NCI-H187 treated with DMSO at 0.1 percent for 48 hours (cell line): ENCODE data around the gene C1orf53.
"Not testable (repeated sequence)": the region's sequence is repeated elsewhere in the genome, so short reads cannot be mapped to it uniquely, and the experiment has no call there.

ENCODE experiments used
- DNase-seq: peaks from one replicate; lab custom pipeline; 2025; lab: John Stamatoyannopoulos, UW

C1orf53 gene

DNA sequence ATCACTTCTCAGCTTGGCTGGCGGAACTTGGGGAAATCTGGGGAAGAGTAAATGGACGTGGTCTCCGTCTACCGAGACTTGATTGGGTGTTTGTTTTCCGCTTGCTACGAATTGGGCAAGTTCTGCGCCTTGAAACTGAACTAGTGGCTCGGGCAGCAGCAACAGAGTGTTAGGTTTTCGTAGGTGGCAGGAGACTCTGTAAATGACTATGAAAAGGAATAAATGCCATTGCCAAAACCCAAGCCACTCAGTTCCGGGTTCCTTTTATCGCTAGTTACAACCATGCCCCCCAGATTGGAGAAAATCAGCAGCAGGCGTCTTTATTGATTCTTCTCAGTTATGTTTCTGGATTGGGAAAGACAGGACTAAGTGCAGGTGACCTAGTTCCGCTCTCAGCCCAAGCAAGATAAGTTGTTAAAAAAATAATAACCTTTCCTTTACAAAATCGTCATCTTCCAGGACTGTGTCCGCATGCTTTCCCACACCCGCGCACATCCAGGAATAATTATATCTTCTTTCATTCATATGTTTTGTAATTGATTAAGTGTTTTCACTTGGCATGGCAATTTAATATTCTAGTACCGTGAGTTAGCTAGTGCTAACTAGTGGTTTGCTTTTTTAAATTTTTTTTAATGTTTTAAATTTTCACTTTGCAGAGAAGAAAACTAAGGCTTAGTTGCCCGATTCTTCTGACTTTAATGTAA, 18.1 kb downstream of the C1orf53 start:
- no peak for DNase-seq

- no peak for DNase-seq
Measured at GRCh38 chr1:197921235-197922069, 19.0 kb downstream of the C1orf53 start.

DNA sequence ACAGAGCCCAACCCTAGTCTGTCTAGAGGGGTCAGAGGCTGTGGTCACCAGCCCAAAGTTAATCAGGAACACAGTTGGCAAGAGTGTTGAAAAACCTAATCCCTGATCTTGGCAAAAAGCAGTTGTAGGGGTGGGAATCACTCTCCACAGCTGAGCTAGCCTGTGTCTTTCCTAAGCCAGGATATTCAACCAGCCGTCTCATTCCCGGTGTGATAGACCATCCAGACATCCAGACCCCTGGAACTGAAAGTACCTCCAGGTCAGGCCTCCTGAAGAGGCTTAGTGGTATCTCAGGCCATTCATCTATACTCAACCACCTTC, 19.6 kb downstream of the C1orf53 start:
- no peak for DNase-seq

DNA sequence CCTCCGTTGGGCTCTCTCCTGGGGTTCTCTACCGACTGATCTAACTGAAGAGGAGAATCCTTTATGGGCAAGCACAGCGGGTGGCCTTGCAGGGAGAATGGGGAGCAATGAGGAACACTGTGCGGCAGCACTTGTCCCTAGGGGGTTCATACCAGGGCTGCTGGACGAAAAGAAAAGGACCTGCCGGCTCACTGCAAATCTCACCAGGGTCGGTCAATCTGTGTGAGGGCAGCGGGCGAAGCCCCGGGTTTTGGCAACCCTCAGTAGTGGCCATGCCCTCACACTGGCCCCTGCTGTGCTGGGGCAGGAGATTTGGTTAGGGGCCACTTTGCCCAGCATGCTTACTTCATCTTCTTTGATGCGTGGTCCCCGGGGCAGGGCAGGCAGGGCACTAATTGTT, 20.6 kb downstream of the C1orf53 start:
- DNase-seq: no peak

GRCh38 chr1:197924516-197925123, 22.2 kb downstream of the C1orf53 start:
- DNase-seq: no peak

- DNase-seq: no peak
Measured at GRCh38 chr1:197927908-197928665, 25.7 kb downstream of the C1orf53 start.

GRCh38 chr1:197928849-197929336, 26.5 kb downstream of the C1orf53 start:
- no peak for DNase-seq

- DNase-seq: no peak
Measured at GRCh38 chr1:197933016-197933415, 30.6 kb downstream of the C1orf53 start.

DNA sequence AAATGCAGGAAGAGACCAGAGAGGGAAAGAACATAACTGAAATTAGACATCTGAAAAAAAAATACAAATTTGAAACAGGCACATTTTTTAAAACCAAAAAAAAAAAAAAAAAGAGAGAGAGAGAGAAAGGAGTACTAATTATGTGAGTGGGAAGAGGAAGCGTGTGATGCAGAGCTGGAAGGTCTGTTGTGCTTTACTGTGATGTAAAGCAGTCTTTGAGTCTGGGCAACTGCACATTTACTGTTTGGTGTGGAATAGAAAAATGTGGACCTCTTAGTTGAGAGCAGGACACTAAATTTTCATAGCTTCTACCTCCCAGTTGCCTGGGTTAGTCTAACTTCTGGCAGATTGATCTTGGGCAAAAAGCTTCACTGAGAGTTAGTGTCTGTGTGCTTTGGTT, 31.2 kb downstream of the C1orf53 start:
- DNase-seq: no peak

- no peak for DNase-seq
Measured at GRCh38 chr1:197937381-197937780, 35.0 kb downstream of the C1orf53 start.

- DNase-seq: no peak
Measured at GRCh38 chr1:197937892-197938291, 35.5 kb downstream of the C1orf53 start.

DNA sequence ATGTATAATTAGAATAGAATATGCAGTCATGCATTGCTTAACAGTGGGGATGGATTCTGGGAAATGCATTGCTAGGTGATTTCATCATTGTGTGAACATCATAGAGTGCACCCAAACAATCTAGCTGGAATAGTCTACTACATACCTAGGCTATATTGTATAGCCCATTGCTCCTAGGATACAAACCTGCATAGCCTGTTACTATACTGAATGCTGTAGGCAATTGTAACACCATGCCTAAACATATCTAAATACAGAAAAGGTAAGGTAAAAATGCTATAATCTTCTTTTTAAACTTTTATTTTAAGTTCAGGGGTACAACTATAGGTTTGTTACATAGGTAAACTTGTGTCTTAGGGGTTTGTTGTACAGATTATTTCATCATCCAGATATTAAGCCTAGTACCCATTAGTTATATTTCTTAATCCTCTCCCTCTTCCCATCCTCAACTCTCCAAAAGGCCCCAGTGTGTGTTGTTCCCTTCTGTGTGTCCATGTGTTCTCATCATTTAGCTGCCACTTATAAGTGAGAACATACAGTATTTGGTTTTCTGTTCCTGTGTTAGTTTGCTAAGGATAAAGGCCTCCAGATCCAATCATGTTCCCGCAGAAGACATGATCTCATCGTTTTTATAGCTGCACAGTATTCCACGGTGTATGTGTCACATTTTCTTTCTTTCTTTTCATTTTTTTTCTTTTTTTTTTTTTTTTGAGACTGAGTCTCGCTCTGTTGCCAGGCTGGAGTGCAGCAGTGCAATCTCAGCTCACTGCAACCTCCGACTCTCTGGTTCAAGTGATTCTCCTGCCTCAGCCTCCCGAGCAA, 36.9 kb downstream of the C1orf53 start:
- not testable (repeated sequence) for DNase-seq

DNA sequence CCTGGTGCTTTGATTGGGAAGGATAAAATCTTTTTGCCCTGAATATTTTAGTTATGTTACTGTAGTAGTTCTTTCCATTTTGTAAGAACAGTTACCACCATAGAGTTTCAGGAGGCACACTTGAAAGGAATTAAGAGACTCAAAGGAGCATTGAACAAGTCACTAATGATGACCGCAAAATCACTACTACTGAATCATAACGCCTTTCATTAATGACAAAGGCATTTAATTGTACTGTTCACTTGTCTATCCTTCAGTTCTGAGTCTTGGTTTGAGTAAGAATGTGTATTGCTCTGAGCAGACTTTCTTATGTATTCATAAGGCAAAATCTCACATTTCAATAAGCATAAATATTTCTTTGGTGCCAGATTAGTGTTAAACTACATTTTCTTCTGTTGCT, 39.6 kb downstream of the C1orf53 start:
- no peak for DNase-seq

- DNase-seq: no peak
Measured at GRCh38 chr1:197944485-197944884, 42.1 kb downstream of the C1orf53 start.

DNA sequence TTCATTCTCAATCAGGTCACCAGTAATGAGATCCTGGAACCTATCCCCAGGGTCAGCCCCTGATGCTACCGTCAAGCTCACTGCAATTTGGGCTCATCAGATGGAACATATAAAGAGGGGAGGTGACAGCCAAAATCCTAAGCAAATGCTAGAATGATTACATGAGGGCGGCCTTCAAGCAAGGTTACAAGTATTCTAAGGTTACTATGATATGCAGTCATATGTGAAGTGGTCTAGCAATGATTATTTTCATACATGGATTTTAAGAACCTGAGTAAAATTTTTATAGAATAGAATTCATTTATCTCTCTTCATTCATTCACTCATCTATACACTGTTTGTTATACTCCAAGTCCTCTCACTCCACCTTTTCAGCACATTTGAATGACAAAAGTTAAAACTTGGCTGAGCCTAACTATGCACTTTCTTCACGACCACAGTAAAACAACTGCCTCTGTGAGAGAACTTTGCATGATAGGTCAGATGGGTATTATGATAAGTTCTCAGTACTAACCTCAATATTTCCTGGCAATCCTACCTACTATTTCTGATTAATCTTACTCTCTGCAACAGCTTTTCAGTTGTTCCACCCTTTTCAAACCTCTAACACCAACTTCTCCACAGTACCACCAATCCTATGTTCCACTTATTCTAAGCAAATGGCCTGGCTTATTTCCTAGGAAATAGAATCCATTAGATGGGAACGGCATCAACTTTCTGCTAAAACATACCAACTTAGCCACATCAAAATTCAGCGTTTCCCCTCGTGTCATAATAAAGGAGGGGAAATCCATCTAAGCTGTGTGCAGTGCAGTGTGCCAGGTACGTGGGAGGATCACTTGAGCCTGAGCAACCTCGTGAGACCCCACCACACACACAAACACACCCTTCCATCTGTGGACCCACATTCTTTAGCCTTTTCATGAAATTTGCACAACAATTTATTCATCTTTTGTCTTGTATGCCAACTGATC, 46.8 kb downstream of the C1orf53 start:
- no peak for DNase-seq

- DNase-seq: no peak
Measured at GRCh38 chr1:197951089-197951488, 48.7 kb downstream of the C1orf53 start.

DNA sequence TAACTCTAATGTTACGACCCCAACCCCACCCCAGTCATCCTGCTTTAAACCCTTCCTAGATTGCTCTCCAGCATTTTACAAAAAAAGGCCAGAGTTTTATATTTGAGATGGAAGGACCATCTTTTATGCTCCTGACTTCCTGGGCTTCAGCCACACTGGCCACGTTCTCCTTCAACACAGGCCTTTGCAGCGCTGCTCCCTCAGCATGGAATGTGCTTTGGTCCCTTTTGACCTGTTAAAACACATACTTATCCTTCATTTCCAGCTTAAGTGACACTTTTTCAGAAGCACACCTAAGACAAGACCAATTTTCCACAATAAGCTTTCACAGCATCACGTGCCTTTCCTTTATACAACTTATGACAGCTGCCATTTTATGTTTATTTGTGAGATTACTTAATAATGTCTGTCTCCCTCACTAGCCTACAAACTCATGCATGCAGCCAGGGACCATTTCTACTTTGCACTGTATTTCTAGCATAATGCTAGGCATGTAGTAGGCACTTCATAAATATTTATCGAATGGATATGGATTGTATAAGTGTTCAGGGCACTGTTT, 49.3 kb downstream of the C1orf53 start:
- no peak for DNase-seq

GRCh38 chr1:197953472-197953871, 51.0 kb downstream of the C1orf53 start:
- DNase-seq: not testable (repeated sequence)

GRCh38 chr1:197954718-197955418, 52.4 kb downstream of the C1orf53 start:
- DNase-seq: no peak
